SK-N-SH treated with all-trans-retinoic acid at 6 μM for 48 hours (cell line): ENCODE results near the gene PIK3R5.

Experiments used
- ATAC-seq: fragments of 200-7000 bp; cut with Tn5 transposase; 3 replicates; pipeline ENCODE4 v1.9.1; 2020; ENCODE audit warnings: mild to moderate bottlenecking, moderate library complexity
- ARNTL ChIP-seq: fragments of 450-650 bp; formaldehyde crosslinking; IDR thresholded peaks from 2 replicates; pipeline ENCODE4 v1.5.0; 2020; ENCODE audit warnings: low read depth, mild to moderate bottlenecking, moderate library complexity, borderline replicate concordance
- BACH2 ChIP-seq: fragments of 250-450 bp; sonication (Bioruptor Pico); IDR thresholded peaks from 2 replicates; pipeline ENCODE4 v1.9.0; 2021; ENCODE audit warnings: mild to moderate bottlenecking, borderline replicate concordance
- CREB5 ChIP-seq: fragments of 250-450 bp; sonication (Bioruptor Pico); IDR thresholded peaks from 2 replicates; pipeline ENCODE4 v1.5.1; 2020; ENCODE audit warnings: low read depth, mild to moderate bottlenecking, moderate library complexity
- CSDC2 ChIP-seq: fragments of 250-450 bp; sonication (Bioruptor Pico); IDR thresholded peaks from 2 replicates; pipeline ENCODE4 v1.5.0; 2020; ENCODE audit warnings: mild to moderate bottlenecking, moderate library complexity
- CSRNP3 ChIP-seq: fragments of 250-450 bp; sonication (Bioruptor Pico); IDR thresholded peaks from 2 replicates; pipeline ENCODE4 v1.5.1; 2021; ENCODE audit warnings: mild to moderate bottlenecking, moderate library complexity
- ESRRG ChIP-seq: fragments of 250-450 bp; sonication (Bioruptor Pico); IDR thresholded peaks from 2 replicates; pipeline ENCODE4 v1.6.1; 2021; ENCODE audit warnings: mild to moderate bottlenecking
- GLIS3 ChIP-seq: fragments of 250-450 bp; sonication (Bioruptor Pico); IDR thresholded peaks from 2 replicates; pipeline ENCODE4 v1.5.0; 2020; ENCODE audit warnings: mild to moderate bottlenecking, moderate library complexity
- ISL1 ChIP-seq: fragments of 250-450 bp; sonication (Bioruptor Pico); IDR thresholded peaks from 2 replicates; pipeline ENCODE4 v2.1.2; 2022; ENCODE audit warnings: mild to moderate bottlenecking, moderate library complexity
- OSR1 ChIP-seq: fragments of 250-450 bp; sonication (Bioruptor Pico); IDR thresholded peaks from 2 replicates; pipeline ENCODE4 v1.8.0; 2022; ENCODE audit warnings: moderate library complexity, mild to moderate bottlenecking, inconsistent platforms
- PATZ1 ChIP-seq: fragments of 250-450 bp; sonication (Bioruptor Pico); IDR thresholded peaks from 2 replicates; pipeline ENCODE4 v1.8.0; 2020; ENCODE audit warnings: mild to moderate bottlenecking, moderate library complexity, borderline replicate concordance
- POU6F1 ChIP-seq: fragments of 250-450 bp; sonication (Bioruptor Pico); IDR thresholded peaks from 2 replicates; pipeline ENCODE4 v1.8.0; 2021; ENCODE audit warnings: low read depth, mild to moderate bottlenecking, moderate library complexity, borderline replicate concordance
- PPARA ChIP-seq: fragments of 250-450 bp; sonication (Bioruptor Pico); IDR thresholded peaks from 2 replicates; pipeline ENCODE4 v1.5.0; 2020; ENCODE audit warnings: mild to moderate bottlenecking, borderline replicate concordance
- RARB ChIP-seq: fragments of 250-450 bp; sonication (Bioruptor Pico); IDR thresholded peaks from 2 replicates; pipeline ENCODE4 v1.8.0; 2021; ENCODE audit warnings: mild to moderate bottlenecking, moderate library complexity
- SNAI2 ChIP-seq: fragments of 250-450 bp; sonication (Bioruptor Pico); IDR thresholded peaks from 2 replicates; pipeline ENCODE4 v1.5.0; 2020; ENCODE audit warnings: mild to moderate bottlenecking, moderate library complexity
- TOX ChIP-seq: fragments of 250-450 bp; sonication (Bioruptor Pico); IDR thresholded peaks from 2 replicates; pipeline ENCODE4 v1.8.0; 2021; ENCODE audit warnings: mild to moderate bottlenecking, moderate library complexity, borderline replicate concordance
- ZC3H10 ChIP-seq: fragments of 250-450 bp; sonication (Bioruptor Pico); IDR thresholded peaks from 2 replicates; pipeline ENCODE4 v1.5.1; 2021; ENCODE audit warnings: mild to moderate bottlenecking, moderate library complexity
- ZFP3 ChIP-seq: fragments of 250-450 bp; sonication (Bioruptor Pico); IDR thresholded peaks from 2 replicates; pipeline ENCODE4 v1.5.0; 2020; ENCODE audit warnings: mild to moderate bottlenecking, moderate library complexity
- ZNF565 ChIP-seq: fragments of 450-650 bp; formaldehyde crosslinking; conservative IDR thresholded peaks from 2 replicates; pipeline ENCODE4 v1.5.0; 2020; ENCODE audit warnings: low read depth, mild to moderate bottlenecking, moderate library complexity
- ZNF70 ChIP-seq: fragments of 450-650 bp; formaldehyde crosslinking; IDR thresholded peaks from 2 replicates; pipeline ENCODE4 v1.5.0; 2020; ENCODE audit warnings: mild to moderate bottlenecking, moderate library complexity
- ZNF8 ChIP-seq: fragments of 450-650 bp; formaldehyde crosslinking; IDR thresholded peaks from 2 replicates; pipeline ENCODE4 v1.5.0; 2020; ENCODE audit warnings: mild to moderate bottlenecking, moderate library complexity

The PIK3R5 gene

GRCh38 chr17:8968503-8968902 is 3.0 kb upstream of the PIK3R5 start (continued):
- TF ChIP-seq PATZ1 (CRISPR knock-in tag) = no peak
- TF ChIP-seq ZC3H10 (CRISPR knock-in tag) = no peak
- TF ChIP-seq ARNTL (CRISPR knock-in tag) = no peak
- no peak for TF ChIP-seq TOX (CRISPR knock-in tag)
- no peak for TF ChIP-seq ZNF565 (CRISPR knock-in tag)
- no peak for TF ChIP-seq OSR1 (CRISPR knock-in tag)
- TF ChIP-seq ZFP3 (CRISPR knock-in tag) = no peak

GRCh38 chr17:8967861-8968260 is 2.4 kb upstream of the PIK3R5 start:
- ATAC-seq = no peak
- TF ChIP-seq CREB5 (CRISPR knock-in tag) (no peak), TOX (CRISPR knock-in tag) (no peak), ZNF8 (CRISPR knock-in tag) (no peak), PPARA (CRISPR knock-in tag) (no peak)

- no peak for TF ChIP-seq ZC3H10 (CRISPR knock-in tag)
- TF ChIP-seq CSDC2 (CRISPR knock-in tag) = no peak
- no peak for TF ChIP-seq ESRRG (CRISPR knock-in tag)
- TF ChIP-seq BACH2 = no peak
- TF ChIP-seq CSRNP3 (CRISPR knock-in tag) = no peak
- TF ChIP-seq ISL1 = no peak
- TF ChIP-seq ZFP3 (CRISPR knock-in tag) = no peak
- TF ChIP-seq TOX (CRISPR knock-in tag) = no peak
- no peak for TF ChIP-seq ZNF8 (CRISPR knock-in tag)
- TF ChIP-seq OSR1 (CRISPR knock-in tag) = no peak
- ATAC-seq = no peak
Measured at GRCh38 chr17:8966926-8967325, 1.4 kb upstream of the PIK3R5 start.

GRCh38 chr17:8964801-8965393 is 610 bp downstream of the PIK3R5 start:
- TF ChIP-seq GLIS3 (CRISPR knock-in tag) (no peak), PATZ1 (CRISPR knock-in tag) (no peak), CSDC2 (CRISPR knock-in tag) (no peak), TOX (CRISPR knock-in tag) (no peak), ZNF8 (CRISPR knock-in tag) (no peak), ZFP3 (CRISPR knock-in tag) (no peak), RARB (CRISPR knock-in tag) (no peak), SNAI2 (CRISPR knock-in tag) (no peak), ZC3H10 (CRISPR knock-in tag) (no peak)
- TF ChIP-seq, all 23 proteins: peak for 0
- ATAC-seq = no peak; the same call in 2 of the 3 replicates

- no peak for ATAC-seq
- TF ChIP-seq RARB (CRISPR knock-in tag) (no peak), CSDC2 (CRISPR knock-in tag) (no peak), ZC3H10 (CRISPR knock-in tag) (no peak), ZNF8 (CRISPR knock-in tag) (no peak), POU6F1 (CRISPR knock-in tag) (no peak), ZNF565 (CRISPR knock-in tag) (no peak), ZNF70 (CRISPR knock-in tag) (no peak)
- TF ChIP-seq, all 23 proteins: peak for 0
Measured at GRCh38 chr17:8963647-8964258, 1.8 kb downstream of the PIK3R5 start.
